ENCODE measurements around the gene B3GAT1.
"Not testable (repeated sequence)": the region's sequence is repeated elsewhere in the genome, so short reads cannot be mapped to it uniquely, and the experiment has no call there.

The B3GAT1 gene

DNA sequence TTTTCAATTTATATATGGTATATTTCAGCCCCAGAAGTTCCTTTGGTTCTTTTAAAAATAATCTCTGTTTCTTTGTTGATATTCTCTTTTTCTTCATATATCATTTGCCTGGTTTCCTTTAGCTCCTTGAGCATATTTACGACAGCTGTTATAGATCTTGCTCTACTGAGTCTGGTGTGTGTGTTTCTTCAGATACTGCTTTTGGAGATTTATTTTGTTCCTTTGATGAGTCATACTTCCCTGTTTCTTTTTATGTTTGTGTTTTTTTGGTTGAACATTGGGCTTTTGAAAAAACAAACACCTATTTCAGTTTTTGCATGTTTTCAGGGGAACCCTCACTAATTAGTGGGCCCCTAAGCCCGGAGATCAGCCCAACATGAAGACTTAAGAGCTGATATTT is 56.9 kb downstream of the B3GAT1 start:
- no peak for DNase-seq

DNA sequence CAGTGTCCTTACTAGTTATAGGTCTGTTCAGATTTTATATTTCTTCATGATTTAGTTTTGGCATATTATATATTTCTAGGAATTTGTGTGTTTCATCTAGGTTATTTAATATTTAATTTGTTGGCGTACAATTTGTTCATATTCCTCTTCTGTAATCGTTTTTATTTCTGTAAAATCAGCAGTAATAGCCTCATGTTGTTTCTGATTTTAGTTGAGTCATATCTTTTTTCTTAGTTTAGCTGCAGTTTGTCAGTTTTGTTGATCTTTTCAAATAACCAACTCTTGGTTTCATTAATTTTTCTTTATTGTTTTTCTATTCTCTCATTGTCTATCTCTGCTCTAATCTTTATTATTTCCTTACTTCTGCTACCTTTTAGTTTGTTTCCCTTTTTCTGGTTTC is 59.9 kb downstream of the B3GAT1 start:
- no peak for DNase-seq

DNA sequence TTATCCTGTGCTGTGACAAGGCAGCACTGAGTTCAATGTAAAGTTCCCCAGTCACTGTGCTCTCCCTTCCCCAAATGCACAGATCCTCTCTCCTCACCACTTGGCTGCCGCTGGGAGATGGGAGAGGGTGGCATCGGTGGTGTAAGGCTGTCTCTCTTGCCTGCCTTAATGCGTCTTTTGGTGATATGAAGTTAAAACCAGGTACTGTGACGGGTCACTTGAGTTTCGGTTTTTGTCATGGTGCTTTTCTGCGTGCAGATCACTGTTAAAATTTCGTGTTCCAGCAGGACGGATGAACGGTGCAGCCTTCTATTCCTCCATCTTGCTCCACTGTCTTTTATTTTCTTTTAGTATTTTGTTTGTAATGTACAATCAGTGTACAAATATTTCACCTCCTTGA is 61.7 kb downstream of the B3GAT1 start:
- no peak for DNase-seq

DNA sequence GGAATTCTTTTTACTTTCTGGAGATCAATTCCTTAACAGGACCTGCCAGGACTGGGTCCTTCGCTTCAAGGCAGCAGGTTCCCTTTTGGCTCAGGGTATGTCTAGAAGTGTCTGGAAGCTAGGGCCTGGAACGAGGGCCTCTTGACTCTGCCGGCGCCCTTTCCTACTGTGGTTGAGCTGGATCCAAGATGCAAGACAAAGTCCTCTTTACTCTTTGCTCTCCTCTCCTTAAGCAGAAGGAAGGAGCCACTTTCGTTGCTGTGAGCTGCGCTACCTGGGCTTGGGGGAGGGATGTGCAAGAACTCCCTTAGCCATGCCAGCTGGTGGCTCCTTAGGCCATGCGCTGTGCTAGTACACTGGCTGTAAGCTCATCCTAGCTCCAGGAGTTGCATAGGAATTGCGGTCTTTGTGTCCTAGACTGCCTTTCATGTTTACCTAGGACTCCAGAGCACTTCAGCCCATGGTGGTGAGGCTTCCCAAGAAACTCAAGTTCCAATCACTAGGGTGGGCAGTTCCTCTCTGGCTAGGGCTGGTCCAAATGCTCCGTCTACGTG is 62.2 kb downstream of the B3GAT1 start:
- no peak for DNase-seq

DNA sequence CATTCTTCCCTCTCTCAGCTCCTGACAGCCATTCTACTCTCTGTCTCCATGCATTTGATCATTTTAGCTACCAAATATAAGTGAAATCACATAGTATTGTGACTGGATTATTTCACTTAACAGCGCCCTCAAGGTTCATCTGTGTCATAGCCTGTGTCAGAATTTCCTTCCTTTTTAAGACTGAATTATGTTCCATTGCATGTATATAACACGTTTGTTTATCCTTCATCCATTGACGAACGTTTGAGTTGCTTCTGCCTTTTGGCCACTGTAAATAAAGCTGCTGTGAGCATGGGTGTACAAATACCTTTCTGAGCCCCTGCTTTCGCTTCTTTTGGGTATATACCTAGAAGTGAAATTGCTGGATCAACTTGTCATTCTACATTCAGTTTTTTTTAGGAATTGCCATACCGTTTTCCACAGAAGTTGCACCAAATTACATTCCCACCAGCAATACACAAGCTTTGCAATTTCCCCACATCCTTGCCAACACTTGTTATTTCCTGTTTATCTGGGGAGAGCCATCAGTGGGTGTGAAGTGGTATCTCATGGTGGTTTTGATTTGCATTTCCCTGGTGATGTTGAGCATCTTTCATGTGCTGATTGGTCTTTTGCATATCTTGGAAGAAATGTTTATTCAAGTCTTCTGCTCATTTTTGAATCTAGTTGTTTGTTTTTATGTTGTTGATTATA is 62.8 kb downstream of the B3GAT1 start:
- no peak for DNase-seq

DNA sequence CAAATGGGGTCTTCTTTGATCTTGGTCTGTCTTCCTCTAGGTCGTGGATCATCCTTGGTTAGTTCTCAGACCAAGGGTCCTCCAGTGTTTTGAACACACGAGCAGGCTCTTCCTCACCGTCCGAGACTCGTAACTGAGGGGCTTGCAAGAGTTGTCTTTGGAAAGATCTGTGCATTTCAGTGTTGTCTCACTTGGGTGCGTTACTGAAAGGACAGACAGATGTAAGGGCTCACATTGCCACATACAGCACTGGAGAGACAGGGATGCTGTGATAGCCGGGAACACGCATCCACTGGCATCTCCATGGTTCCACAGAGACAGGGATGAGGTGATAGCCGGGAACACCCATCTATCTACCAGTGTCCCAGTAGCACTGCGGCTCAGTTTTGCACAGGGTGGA is 64.6 kb downstream of the B3GAT1 start:
- no peak for DNase-seq

DNA sequence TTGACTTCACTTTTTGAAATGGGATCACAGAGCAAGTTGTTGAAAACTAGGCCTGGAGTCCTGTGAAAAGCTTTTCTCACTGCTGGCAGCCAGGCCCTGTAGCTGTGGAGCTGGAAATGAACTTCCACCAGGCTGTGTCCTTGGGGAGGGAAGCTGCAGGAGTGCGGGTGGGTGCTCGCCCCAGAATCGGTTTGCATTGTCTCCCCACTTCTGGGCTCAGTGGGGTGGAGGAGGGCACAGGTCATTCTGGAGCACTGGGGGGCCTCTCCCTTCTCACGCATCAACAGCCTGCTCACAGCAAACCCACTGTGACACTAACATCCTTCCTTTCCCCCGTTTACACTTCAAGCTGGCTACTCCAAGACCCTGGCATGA is 65.1 kb downstream of the B3GAT1 start:
- DNase-seq, result no peak

DNA sequence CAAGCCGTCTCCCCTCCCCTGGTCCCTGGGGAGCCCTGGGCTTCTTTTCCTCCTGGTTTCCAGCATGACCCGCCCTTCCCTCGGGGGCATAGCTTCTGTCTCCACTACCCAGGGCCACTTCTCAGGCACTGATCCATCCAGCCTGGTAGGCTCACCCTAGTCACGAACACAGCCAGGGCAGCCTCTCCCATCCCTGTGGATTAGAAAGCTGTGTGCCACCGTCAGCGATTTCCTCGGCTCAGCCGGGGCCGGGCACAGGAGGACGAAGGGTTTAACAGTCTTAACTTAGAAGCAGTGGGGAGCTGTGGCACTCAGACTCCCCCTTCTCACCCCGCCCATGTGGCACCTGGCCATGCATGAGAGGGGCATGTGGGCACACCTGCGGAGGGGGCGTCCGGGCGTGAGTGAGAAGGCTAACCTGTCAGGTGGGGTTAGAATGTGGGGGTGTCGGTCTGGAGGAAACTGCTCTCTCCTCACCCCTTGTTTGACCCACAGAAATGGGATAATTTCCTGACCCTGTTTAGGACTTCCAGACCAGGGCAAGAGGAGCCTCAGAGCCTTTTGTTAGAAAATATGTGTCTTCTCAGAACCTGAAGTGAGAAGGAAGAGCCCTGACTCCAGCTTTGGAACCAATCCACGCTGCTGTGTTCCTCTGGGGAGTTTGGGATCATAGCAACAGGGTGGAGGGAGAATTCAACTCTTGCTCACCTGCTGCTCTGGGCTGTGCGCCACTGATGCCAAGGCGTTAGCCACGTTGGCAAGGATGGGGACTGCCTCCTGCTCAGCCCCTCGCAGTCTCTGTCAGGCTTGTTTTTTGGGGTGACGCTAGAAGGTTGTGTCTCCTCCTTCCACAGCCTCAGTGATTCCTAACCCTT is 65.7 kb downstream of the B3GAT1 start:
- DNase-seq, result no peak

DNA sequence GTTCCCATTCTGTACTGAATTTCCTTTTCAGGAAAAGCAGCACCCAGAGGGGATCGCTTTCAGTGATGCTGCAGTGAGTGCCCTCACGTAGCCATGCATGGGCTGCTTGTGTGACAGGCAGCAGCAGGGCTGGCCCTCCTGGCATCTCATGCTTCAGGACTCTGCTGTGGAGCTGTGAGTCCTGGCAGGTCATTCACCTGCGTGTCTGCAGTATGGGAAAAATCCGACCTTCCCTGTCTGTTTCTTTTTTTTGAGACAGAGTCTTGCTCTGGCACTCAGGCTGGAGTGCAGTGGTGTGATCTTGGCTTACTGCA is 66.8 kb downstream of the B3GAT1 start:
- DNase-seq, result no peak

DNA sequence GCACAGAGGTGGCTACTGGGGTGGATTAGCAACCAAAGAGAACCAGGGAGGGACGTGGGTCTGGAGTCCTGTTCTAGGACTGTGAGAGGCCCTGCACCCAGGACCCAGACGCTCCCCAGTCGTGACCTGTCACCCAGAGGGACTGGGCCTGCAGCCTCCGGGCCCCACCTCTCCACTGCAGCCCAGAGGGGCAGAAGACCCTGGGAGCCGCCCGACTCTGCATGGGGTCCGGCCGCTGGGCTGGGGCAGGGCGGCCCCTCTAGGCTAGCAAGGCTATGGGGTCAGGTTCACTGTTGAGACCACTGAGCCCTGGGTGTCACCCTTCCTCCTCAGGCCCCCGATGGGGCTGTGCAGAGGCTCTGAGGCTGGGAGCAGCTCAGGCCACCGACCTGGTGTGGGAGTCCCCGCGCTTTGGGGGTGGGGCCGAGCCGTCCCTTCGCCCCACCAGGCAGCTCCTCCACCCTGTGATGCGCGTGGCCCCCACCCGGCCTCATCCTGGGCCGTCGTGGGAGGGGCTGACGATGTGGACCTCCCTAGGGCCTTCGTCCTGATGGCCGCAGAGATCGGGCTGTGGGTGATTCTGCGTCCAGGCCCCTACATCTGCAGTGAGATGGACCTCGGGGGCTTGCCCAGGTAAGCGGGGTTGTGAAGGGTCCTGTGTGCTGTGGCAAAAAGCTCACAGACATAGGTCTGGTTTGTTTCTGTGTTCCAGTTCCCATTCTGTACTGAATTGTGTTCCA is 67.4 kb downstream of the B3GAT1 start:
- not testable (repeated sequence) for DNase-seq

DNA sequence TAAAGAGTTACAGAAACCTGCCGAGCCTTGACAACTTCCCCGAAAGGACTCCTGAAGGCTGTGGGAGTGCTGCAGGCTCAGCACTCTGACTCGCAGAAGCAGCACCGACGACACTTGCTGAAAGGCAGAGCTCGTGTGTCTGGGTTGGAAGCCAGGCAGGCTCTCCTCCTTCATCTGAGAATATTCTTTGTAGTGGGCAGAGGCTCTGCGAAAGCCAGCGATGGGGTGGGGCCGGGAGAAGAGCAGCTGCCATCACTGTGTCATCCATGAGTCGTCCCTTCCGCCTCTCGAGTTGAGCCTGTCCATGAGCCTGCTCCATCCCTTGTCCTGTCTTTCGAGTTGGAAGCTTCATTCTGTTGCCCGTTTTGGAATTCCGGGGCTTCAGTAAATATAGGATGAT is 68.4 kb downstream of the B3GAT1 start:
- no peak for DNase-seq

DNA sequence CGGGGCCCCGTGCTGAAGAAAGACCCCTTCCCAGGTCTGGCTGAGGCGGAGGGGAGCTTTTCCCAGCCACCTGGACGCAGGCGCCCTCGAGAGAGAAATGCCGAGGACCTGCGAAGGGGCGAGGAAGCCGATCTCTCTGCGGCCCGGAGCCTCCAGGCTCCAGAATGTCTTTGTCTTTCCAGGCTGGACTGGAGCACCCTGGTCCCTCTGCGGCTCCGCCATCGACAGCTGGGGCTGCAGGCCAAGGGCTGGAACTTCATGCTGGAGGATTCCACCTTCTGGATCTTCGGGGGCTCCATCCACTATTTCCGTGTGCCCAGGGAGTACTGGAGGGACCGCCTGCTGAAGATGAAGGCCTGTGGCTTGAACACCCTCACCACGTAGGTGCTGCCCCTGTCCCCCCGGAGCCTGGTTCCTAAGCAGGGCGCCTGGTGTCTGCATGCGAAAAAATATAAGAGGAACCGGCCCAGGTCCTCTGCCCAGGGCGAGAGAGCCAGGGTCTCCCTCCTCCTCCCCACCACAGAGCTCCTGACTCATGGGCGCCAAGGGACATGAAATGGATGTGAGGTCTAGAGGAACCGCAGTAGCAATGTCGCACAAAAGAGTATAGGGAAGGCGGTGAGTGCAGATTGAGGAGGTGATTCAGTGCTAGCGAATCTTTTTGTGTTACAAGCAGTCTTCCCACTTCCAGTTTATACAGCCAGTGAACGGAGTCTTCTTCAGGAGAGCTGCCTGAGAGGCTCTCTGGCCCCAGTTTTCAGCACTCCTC is 69.3 kb downstream of the B3GAT1 start:
- no peak for DNase-seq

DNA sequence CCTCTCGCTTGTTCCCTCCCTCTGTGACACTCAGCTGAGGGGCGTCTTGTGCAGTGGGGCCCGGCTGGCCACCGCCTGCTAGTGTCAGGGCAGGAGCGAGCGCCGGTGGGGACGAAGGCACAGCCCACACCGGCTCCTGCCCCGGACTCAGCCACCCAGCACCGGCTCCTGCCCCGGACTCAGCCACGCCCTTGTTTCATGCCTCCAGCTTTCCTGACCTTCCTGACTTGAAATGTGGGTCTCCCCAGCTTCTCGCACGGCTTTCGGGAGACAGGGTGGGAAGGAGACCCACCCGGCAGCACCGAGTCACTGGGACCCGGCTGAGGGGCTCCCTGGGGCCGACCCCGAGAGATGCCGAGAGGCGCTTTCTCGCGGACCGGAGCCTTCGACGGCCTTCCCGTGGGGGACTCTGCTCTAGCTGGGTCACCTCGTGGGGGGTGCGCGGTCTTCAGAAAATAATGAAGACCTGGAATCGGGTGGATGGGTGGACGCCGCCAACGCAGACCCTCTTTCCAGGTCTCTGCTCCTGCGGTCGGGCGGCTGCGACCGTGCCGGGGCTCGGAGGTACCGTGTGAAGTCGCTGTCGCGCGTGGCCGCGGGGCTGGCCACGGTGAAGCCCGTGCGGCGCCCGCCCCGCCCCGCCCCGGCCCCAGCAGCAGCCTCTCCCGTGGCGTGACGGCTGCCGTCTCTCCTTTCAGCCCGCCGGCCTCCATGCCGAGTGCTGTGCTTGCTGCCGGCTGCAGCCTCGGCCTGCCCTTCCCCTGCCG is 70.1 kb downstream of the B3GAT1 start:
- no peak for DNase-seq

DNA sequence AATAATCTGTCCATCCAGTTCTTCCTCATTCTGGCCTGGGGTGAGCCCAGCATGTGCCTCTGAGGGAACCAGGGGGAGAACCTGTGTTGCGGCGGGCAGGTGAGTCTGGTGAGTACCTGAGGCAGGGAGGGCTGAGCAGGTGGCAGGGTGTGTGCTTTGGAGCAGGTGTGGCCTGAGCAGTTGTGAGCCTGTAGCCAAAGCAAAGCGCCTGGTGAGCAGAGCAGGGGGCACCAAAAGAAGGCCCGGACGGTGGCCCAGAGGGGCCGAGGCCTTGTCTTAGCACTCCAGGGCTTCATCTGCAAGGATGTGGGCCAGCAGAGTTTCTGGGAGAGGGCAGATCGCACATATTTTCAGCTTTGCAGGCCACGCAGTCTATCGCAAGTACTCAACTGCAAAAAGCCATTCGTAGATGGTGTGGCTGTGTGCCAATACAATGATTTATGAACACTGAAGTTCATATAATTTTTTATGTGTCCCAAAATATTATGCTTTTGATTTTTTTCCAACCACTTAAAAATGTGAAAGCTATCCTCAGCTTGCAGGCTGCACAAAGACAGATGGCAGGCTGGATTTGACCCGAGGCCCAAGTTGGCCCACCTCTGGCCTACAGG is 71.6 kb downstream of the B3GAT1 start:
- no peak for DNase-seq

DNA sequence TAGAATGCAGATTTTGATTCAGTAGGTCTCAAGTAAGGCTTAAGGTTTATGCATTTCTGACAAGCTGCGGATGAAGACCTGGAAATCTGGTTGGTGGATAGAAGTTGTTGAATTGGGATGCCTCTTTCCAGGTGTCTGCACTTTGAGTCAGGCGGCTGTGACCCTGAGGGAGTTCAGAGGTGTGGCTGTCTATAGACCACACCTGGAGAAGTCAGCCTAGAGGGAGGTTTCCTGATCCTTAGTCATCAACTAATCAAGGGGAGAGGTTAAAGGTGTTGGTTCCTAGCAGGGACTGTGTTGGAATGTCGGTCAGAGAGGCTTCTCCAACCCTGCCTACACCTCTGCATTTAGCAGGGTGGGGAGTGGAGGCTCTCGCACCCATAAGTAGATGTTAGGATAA is 72.3 kb downstream of the B3GAT1 start:
- DNase-seq, result no peak

DNA sequence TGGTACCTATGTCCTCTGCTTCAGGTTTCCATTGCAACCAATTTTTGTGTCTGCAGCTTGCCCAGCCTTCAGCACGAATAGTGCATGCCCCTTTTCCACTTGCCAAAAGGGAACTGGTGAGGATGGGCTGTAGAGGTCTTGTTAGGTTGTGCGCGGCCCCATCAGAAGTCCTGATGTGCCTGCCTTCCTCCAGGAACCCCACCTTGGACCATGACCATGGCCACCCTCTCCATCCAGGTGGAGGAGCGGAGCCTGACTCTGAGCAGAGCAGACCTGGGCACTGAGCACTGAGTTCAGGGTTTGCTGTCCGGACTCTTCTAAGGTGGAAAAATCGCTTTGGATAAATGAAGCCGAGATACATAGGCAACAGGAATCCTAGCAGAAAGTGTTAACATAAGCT is 73.4 kb downstream of the B3GAT1 start:
- DNase-seq, result no peak

DNA sequence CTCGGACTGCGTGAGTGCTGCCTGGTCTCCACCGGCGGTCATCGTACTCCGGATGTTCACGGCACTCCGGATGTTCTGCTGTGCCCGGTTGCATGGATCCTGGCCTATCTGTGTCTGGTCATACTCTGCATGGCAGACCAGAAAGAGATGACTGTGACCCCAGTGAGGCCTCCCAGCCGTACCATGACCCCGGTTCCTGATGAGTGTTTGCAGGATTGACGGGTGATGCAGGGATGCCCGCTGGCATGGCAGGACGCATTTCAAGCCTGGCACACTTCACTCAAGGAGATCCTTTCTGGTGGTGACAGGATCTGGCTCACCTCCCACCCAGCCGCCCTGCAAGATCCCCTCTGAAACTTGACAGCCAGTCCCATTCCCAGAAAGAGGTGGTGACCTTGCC is 74.0 kb downstream of the B3GAT1 start:
- DNase-seq, result no peak

DNA sequence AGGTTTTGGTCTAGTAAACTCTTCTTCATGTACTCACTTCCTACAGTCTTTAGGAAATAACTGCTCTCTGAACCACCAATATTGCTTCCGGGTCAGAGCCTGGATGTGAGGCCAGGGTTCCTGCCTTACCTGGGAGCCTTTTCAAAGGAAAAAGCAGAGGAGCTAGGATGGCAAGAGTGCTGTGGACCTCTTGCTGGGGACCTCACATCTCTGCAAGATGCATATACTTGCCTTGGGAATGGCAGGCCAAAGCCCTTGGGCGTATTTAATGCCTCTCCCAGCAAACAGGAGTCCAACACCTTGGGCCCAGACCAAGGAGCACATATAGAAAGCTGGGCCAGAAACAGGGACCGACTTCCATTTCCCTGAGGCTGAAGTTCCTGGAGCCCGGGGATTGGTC is 75.0 kb downstream of the B3GAT1 start:
- no peak for DNase-seq

DNA sequence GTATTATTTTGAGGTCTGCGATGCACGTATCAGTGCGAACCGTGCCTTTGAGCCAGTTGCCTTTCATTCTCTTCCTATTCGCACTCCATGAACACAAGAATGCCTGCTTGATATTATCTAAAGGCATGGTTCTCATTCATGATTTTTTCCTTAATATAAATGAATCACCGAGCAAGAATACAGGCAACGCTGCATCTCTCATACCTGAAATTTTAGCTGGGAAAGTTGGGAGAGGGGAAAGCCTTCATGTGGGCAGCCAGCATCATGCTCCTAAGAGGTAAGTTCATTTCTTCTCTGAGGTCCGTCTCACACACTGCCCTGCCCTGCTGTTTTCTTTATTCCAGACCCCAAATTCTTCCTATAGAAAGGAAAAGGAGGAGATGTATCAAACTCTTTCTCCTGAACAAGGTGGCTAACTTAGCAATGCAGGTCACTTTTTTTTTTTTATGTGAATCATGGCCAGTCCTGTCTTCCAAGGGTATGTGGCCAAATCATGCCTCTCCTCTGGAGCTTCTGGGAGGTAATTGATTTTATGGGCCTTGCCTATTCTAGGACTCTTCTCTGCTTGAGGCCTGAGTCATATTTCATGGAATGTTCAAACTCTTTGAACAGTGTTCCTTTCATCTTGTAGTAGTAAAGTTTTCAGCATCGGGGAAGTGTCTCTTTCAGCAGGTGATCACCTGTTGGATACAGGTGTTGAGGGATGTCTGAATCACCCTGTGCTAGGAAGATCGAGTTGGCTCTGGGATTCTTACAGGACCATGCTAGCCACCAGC is 77.1 kb downstream of the B3GAT1 start:
- no peak for DNase-seq

DNA sequence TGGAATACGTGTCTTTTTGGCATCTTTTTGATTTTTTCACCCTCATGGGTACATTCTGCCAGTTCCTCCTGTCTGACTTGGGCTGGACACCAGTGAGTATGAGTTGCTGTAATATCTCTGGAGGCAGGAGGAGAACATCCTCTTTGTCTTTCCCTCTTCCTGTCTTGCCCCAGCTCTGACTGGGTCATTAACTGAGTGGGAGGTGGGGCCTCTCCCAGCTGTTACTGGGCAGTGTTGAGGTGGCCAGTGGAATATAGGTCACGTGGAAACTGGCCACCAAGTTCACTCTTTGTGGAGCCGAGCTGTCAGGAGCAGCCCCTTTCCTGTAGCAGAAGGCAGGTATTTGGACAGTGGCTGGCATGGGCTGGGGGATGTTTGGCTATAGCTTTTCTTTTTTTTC is 78.1 kb downstream of the B3GAT1 start:
- no peak for DNase-seq

DNA sequence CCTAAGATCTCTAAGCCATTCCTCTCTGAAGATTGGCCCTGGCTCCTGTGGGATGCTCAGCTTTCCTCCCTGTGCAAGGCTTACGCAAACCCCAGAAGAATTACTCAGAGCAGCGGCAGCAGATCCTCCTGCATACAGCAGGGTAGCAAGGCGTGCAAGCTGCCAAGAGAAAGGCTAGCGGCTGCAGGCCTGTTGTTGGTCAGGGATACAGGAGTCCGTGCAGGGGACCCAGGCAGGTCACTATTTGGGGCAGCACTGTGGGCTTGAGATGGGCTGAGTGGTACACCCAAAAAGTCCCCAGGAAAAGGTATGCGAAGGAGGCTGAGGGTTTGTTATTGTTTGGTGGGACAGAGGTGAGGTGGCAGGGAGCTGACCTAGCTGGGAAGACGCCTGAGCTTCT is 78.7 kb downstream of the B3GAT1 start:
- no peak for DNase-seq

Data from activated gamma-delta T cell treated with Interleukin-2 at 50 U/mL for 16 hours (primary cell).